ENCODE results near the gene CIBAR2.

Gene CIBAR2

GRCh38 chr16:85150331-85150940 lies 38.2 kb upstream of the CIBAR2 start:
- H3K27ac ChIP-seq, result peak overlapping the region; percentile 23
- DNase-seq (ENCODE audit: low spot score), result no peak
- TF ChIP-seq CTCF (conservative IDR thresholded peaks at IDR 0.05; ENCODE audit: low read depth), result no peak
- CTCF ChIA-PET, result no interaction called here
- POLR2A ChIA-PET (ENCODE audit: low non-redundant PET), result no interaction called here

- CTCF ChIA-PET, result no interaction called here
- peak overlapping the region; percentile 23 for H3K27ac ChIP-seq
- no peak for TF ChIP-seq CTCF (conservative IDR thresholded peaks at IDR 0.05; ENCODE audit: low read depth)
- DNase-seq (ENCODE audit: low spot score), result no peak
- POLR2A ChIA-PET (ENCODE audit: low non-redundant PET), result no interaction called here
Measured at GRCh38 chr16:85149776-85150175, 37.5 kb upstream of the CIBAR2 start.

GRCh38 chr16:85148931-85149330 lies 36.7 kb upstream of the CIBAR2 start:
- POLR2A ChIA-PET (ENCODE audit: low non-redundant PET), result no interaction called here
- no peak for DNase-seq (ENCODE audit: low spot score)
- no peak for TF ChIP-seq CTCF (conservative IDR thresholded peaks at IDR 0.05; ENCODE audit: low read depth)
- no peak overlapping the region for H3K27ac ChIP-seq
- CTCF ChIA-PET, result no interaction called here

GRCh38 chr16:85146922-85147651 lies 34.8 kb upstream of the CIBAR2 start:
- no peak for TF ChIP-seq CTCF (conservative IDR thresholded peaks at IDR 0.05; ENCODE audit: low read depth)
- DNase-seq (ENCODE audit: low spot score), result no peak
- H3K27ac ChIP-seq, result no peak overlapping the region
- POLR2A ChIA-PET (ENCODE audit: low non-redundant PET), result no interaction called here
- CTCF ChIA-PET, result no interaction called here

- no peak for DNase-seq (ENCODE audit: low spot score)
- ChIA-PET CTCF (interaction anchor here (1.1 kb wide), 1 partner anchor 26 kb away, joined by 5 read pairs; no protein-coding TSS in a partner anchor), POLR2A (ENCODE audit: low non-redundant PET) (no interaction called here)
- H3K27ac ChIP-seq, result no peak overlapping the region
- TF ChIP-seq CTCF (conservative IDR thresholded peaks at IDR 0.05; ENCODE audit: low read depth), result no peak
Measured at GRCh38 chr16:85146532-85146797, 34.2 kb upstream of the CIBAR2 start.

- TF ChIP-seq CTCF (conservative IDR thresholded peaks at IDR 0.05; ENCODE audit: low read depth), result no peak
- POLR2A ChIA-PET (ENCODE audit: low non-redundant PET), result no interaction called here
- no peak overlapping the region for H3K27ac ChIP-seq
- DNase-seq (ENCODE audit: low spot score), result no peak
- CTCF ChIA-PET, result interaction anchor here (1.1 kb wide), 1 partner anchor 27 kb away, joined by 5 read pairs; no protein-coding TSS in a partner anchor
Measured at GRCh38 chr16:85145734-85146531, 33.7 kb upstream of the CIBAR2 start.

Measured in RWPE1 (cell line).